OCI-LY1 (cell line): ENCODE results near the gene VWA8.

Experiments
- H2AFZ ChIP-seq: fragments of 200-600 bp; sonication (generic), shearing (Covaris generic); 2 replicates; pipeline ENCODE4 v1.6.0; 2014; ENCODE audit warnings: antibody characterized with exemption, mild to moderate bottlenecking, low read length
- H3F3A ChIP-seq: fragments of 200-600 bp; sonication (generic), shearing (Covaris generic); 2 replicates; pipeline ENCODE4 v1.6.0; 2014; ENCODE audit warnings: mild to moderate bottlenecking, antibody characterized with exemption, low read length, moderate library complexity; ENCODE audit not compliant: insufficient read depth
- H3K27ac ChIP-seq: fragments of 200-600 bp; sonication (generic); 2 replicates; pipeline ENCODE4 v1.5.1; 2014; ENCODE audit warnings: low read length, mixed run types, mild to moderate bottlenecking, low read depth; ENCODE audit not compliant: poor library complexity, severe bottlenecking
- H3K27me3 ChIP-seq: fragments of 200-600 bp; sonication (generic); 2 replicates; pipeline ENCODE4 v1.6.0; 2014; ENCODE audit warnings: antibody characterized with exemption, mild to moderate bottlenecking, low read length, moderate library complexity; ENCODE audit not compliant: insufficient read depth
- H3K36me3 ChIP-seq: fragments of 200-600 bp; sonication (generic); 2 replicates; pipeline ENCODE4 v1.6.1; 2014; ENCODE audit warnings: mild to moderate bottlenecking, antibody characterized with exemption, low read length, moderate library complexity, mixed read lengths; ENCODE audit not compliant: insufficient read depth
- H3K4me1 ChIP-seq: fragments of 200-600 bp; sonication (generic); 2 replicates; pipeline ENCODE4 v1.5.1; 2014; ENCODE audit warnings: mild to moderate bottlenecking, low read length, moderate library complexity; ENCODE audit not compliant: insufficient read depth, severe bottlenecking
- H3K4me2 ChIP-seq: fragments of 200-600 bp; sonication (generic), shearing (Covaris generic); 2 replicates; pipeline ENCODE4 v1.6.1; 2014; ENCODE audit warnings: low read length
- H3K4me3 ChIP-seq: fragments of 200-600 bp; sonication (generic); 2 replicates; pipeline ENCODE4 v1.5.1; 2014; ENCODE audit warnings: low read length, low read depth, mild to moderate bottlenecking, mixed read lengths; ENCODE audit not compliant: poor library complexity, severe bottlenecking
- H3K79me2 ChIP-seq: fragments of 200-600 bp; shearing (Covaris generic); 2 replicates; pipeline ENCODE4 v1.6.1; 2016; ENCODE audit warnings: mixed run types, low read length, mixed read lengths; ENCODE audit not compliant: insufficient read depth
- H3K9ac ChIP-seq: fragments of 200-600 bp; sonication (generic), shearing (Covaris generic); 2 replicates; pipeline ENCODE4 v1.6.1; 2014; ENCODE audit warnings: mild to moderate bottlenecking, low read length, mixed read lengths
- H3K9me2 ChIP-seq: fragments of 200-600 bp; sonication (generic), shearing (Covaris generic); 2 replicates; pipeline ENCODE4 v1.6.1; 2014; ENCODE audit warnings: low read depth, mild to moderate bottlenecking, low read length, mixed read lengths
- H3K9me3 ChIP-seq: fragments of 200-600 bp; shearing (Covaris generic); 2 replicates; pipeline ENCODE4 v1.6.1; 2014; ENCODE audit warnings: low read length, mixed read lengths
- H4K20me1 ChIP-seq: fragments of 200-600 bp; sonication (generic), shearing (Covaris generic); 2 replicates; pipeline ENCODE4 v1.6.0; 2016; ENCODE audit warnings: mild to moderate bottlenecking, low read length; ENCODE audit not compliant: insufficient read depth
- CTCF ChIP-seq: fragments of 200-600 bp; sonication (generic), shearing (Covaris generic); IDR thresholded peaks from 2 replicates; pipeline ENCODE4 v1.5.1; 2017; ENCODE audit warnings: mild to moderate bottlenecking, antibody characterized with exemption, low read length, moderate library complexity, mixed read lengths
- EZH2 ChIP-seq: fragments of 200-600 bp; sonication (generic), shearing (Covaris generic); IDR thresholded peaks from 2 replicates; pipeline ENCODE4 v1.8.0; 2017; ENCODE audit warnings: borderline replicate concordance, mixed run types, mild to moderate bottlenecking, antibody characterized with exemption, low read length, moderate library complexity, mixed read lengths

Gene VWA8

DNA sequence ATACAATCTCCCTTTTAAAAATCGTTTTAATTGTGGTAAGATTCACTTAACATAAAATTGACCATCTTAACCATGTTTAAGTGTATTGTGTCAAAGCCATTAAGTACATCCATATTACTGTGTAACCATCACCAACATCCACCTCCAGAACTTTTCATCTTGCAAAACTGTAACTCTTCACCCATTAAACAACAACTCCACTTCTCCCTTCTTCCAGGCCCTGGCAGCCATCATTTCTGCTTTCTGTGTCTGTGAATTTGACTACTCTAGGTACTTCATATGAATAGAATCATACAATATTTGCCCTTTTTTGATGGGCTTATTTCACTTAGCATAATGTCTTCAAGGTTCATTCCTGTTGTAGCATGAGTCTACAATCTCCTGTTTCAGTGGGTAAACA, 36.5 kb upstream of the VWA8 start:
- TF ChIP-seq EZH2 (no peak), CTCF (no peak)
- Histone ChIP-seq H3K4me3 (no peak overlapping the region), H3K36me3 (no peaks in the 10 kb centered on the region; the same call in 1 of the 2 replicates), H3K9me3 (no peaks in the 10 kb centered on the region), H3K79me2 (no peaks in the 10 kb centered on the region), H3K27ac (no peak overlapping the region), H3K9me2 (no peaks in the 10 kb centered on the region), H3K4me2 (no peak overlapping the region), H3K9ac (no peak overlapping the region), H3K4me1 (no peaks in the 10 kb centered on the region), H4K20me1 (no peaks in the 10 kb centered on the region), H2AFZ (no peak overlapping the region), H3K27me3 (no peaks in the 10 kb centered on the region), H3F3A (no peaks in the 10 kb centered on the region)

GRCh38 chr13:41995946-41996345, 35.0 kb upstream of the VWA8 start:
- Histone ChIP-seq H3K36me3 (no peaks in the 10 kb centered on the region; the same call in 1 of the 2 replicates), H3K27me3 (no peaks in the 10 kb centered on the region), H3K4me2 (no peak overlapping the region), H2AFZ (no peak overlapping the region), H3K4me3 (no peak overlapping the region), H3K4me1 (no peaks in the 10 kb centered on the region), H3F3A (no peaks in the 10 kb centered on the region), H4K20me1 (no peaks in the 10 kb centered on the region), H3K27ac (no peak overlapping the region), H3K79me2 (no peaks in the 10 kb centered on the region), H3K9me3 (no peaks in the 10 kb centered on the region), H3K9ac (no peak overlapping the region), H3K9me2 (no peaks in the 10 kb centered on the region)
- no peak for TF ChIP-seq EZH2
- TF ChIP-seq CTCF: no peak

GRCh38 chr13:41995336-41995735, 34.4 kb upstream of the VWA8 start:
- Histone ChIP-seq H3K4me2 (no peak overlapping the region), H2AFZ (no peak overlapping the region)

More at GRCh38 chr13:41995336-41995735, 34.4 kb upstream of the VWA8 start:
- H3F3A ChIP-seq: no peaks in the 10 kb centered on the region
- H3K4me1 ChIP-seq: no peaks in the 10 kb centered on the region
- no peak overlapping the region for H3K27ac ChIP-seq
- H3K79me2 ChIP-seq: no peaks in the 10 kb centered on the region
- TF ChIP-seq EZH2: no peak
- TF ChIP-seq CTCF: no peak
- no peak overlapping the region for H3K9ac ChIP-seq
- no peaks in the 10 kb centered on the region for H3K27me3 ChIP-seq
- no peaks in the 10 kb centered on the region for H4K20me1 ChIP-seq
- no peaks in the 10 kb centered on the region for H3K9me3 ChIP-seq
- no peak overlapping the region for H3K4me3 ChIP-seq
- H3K9me2 ChIP-seq: no peaks in the 10 kb centered on the region
- H3K36me3 ChIP-seq: no peaks in the 10 kb centered on the region; the same call in 1 of the 2 replicates
